ENCODE results near the gene PRKCA.

DNA sequence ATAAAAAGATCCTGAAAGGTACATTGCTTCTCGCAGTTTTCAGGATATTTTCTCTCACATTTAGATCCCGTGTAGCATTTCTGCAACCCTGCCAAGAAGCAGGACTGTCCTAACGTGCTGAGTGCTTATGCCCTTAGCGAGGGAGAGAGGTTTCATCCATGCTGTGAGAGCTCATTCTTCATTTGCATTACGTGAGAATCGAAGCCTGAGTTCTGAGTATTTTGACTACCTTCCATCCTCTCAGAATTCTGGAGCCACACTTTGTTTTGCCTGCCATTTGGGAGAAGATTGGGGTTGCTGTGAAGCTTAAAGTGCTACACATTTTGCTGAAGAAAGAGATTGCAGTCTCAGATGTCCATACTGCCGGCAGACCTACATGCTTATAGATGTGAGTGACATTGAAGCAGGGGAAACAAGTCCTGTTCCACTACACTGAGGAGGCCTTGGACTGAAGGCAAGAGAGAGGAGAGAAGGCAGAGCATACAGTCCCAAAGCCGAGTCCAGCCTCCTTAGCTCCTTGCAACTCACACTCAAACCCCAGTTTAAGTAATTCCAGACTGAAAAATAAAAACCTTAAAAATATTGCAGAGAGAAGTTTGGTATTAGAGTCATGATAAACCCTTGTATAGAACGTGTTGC lies 183.0 kb downstream of the PRKCA start:
- no peak for TF ChIP-seq POLR2AphosphoS5 (IDR thresholded peaks at IDR 0.05; ENCODE audit: borderline replicate concordance, low read depth, low read length)
- TF ChIP-seq EZH2 (IDR thresholded peaks at IDR 0.05): no peak
- TF ChIP-seq FOXP2 (optimal IDR thresholded peaks at IDR 0.05; ENCODE audit: control extremely low read depth, extremely low read length, insufficient read depth): no peak

All from SK-N-MC (cell line).